Naive B cell (primary cell): ENCODE results near the gene GSKIP. TPM values are rescaled to one million over a fixed set of nuclear protein-coding genes. Genes with fewer than 3 reads are reported as not detected.
A peak's percentile ranks its signal among the peaks of the same experiment; 100 is the strongest.
"Not testable (repeated sequence)": the region's sequence is repeated elsewhere in the genome, so short reads cannot be mapped to it uniquely, and the experiment has no call there.

Source experiments
- ATAC-seq, 2 donors: fragments of 150-1000 bp; cut with Tn5 transposase; 2 replicates each; pipeline ENCODE4 v1.10.0; 2021; ENCODE audit warnings: low read depth in 2 of 2, mild to moderate bottlenecking in 2 of 2, moderate library complexity in 2 of 2
- DNase-seq: peaks from one replicate; pipeline ENCODE4 v3.0.0; 2022
- H3K27ac Mint-ChIP-seq, 6 donors: one replicate each; pipeline ENCODE4 v1.8.0; 2020 to 2022; ENCODE audit warnings: mild to moderate bottlenecking in 6 of 6, mixed read lengths in 6 of 6, moderate library complexity in 5 of 6, inconsistent platforms in 2 of 6
- H3K27me3 Mint-ChIP-seq, 3 donors: one replicate each; pipeline ENCODE4 v1.8.0; 2021 to 2022; ENCODE audit warnings: mixed read lengths in 3 of 3, mild to moderate bottlenecking in 1 of 3
- H3K36me3 Mint-ChIP-seq, 2 donors: one replicate each; pipeline ENCODE4 v1.8.0; 2020 to 2022; ENCODE audit warnings: mixed read lengths in 2 of 2, inconsistent platforms in 1 of 2, mild to moderate bottlenecking in 1 of 2
- H3K4me1 Mint-ChIP-seq, 3 donors: one replicate each; pipeline ENCODE4 v1.8.0; 2020 to 2022; ENCODE audit warnings: mixed read lengths in 3 of 3, inconsistent platforms in 1 of 3, mild to moderate bottlenecking in 1 of 3, moderate library complexity in 1 of 3
- H3K4me3 Mint-ChIP-seq, 8 donors: one replicate each; pipeline ENCODE4 v1.8.0; 2020 to 2022; ENCODE audit warnings: mild to moderate bottlenecking in 8 of 8, mixed read lengths in 8 of 8, moderate library complexity in 8 of 8, inconsistent platforms in 2 of 8
- H3K9me3 Mint-ChIP-seq, 7 donors: one replicate each; pipeline ENCODE4 v1.8.0; 2020 to 2022; ENCODE audit warnings: mixed read lengths in 7 of 7, mild to moderate bottlenecking in 5 of 7, inconsistent platforms in 2 of 7, moderate library complexity in 1 of 7
- polyA plus RNA-seq, 6 donors: library from polyadenylated mRNA; unstranded; fragments of 300-500 nt; fragmentation: Illumina TruSeq; gene quantifications; one replicate each; pipeline ENCODE4 v1.2.3, GENCODE V29; 2021; ENCODE audit warnings: low read depth in 6 of 6

GSKIP gene
- 10 to 100 TPM; 19.0 to 31.6 (median 24.0) TPM for polyA plus RNA-seq

- H3K4me1 Mint-ChIP-seq, result peaks cover 37 to 42% (median 40%) of the 10 kb centered on the region in 3 donors
- no peaks in the 10 kb centered on the region for H3K36me3 Mint-ChIP-seq
- H3K9me3 Mint-ChIP-seq, result no peaks in the 10 kb centered on the region
- peak within 1 kb of the TSS; percentile 66 to 94 (median 90) for H3K27ac Mint-ChIP-seq
- ATAC-seq (peak; percentile 74 to 81), DNase-seq (peak; percentile 96)
- H3K4me3 Mint-ChIP-seq, result peak within 1 kb of the TSS; percentile 87 to 95 (median 90)
- H3K27me3 Mint-ChIP-seq, result no peaks in the 10 kb centered on the region
Measured at GRCh38 chr14:96362965-96363750, at the start of gene GSKIP, which contains the start of gene ATG2B. GSKIP (plus strand) TSS chr14:96363526; CDS start chr14:96382248, 18,722 bp downstream. ATG2B (minus strand) TSS chr14:96363341; CDS start chr14:96362976, 365 bp downstream.

GRCh38 chr14:96316087-96316486 is 47.2 kb upstream of the GSKIP start:
- Mint-ChIP-seq H3K27me3 (no peaks in the 10 kb centered on the region), H3K27ac (no peak overlapping the region), H3K4me3 (no peak overlapping the region), H3K36me3 (peaks cover 9 to 43% of the 10 kb centered on the region in 2 donors), H3K9me3 (no peaks in the 10 kb centered on the region), H3K4me1 (no peaks in the 10 kb centered on the region)
- DNase-seq (no peak), ATAC-seq (no peak)

GRCh38 chr14:96318836-96319235 is 44.5 kb upstream of the GSKIP start:
- no peak overlapping the region for H3K4me3 Mint-ChIP-seq
- H3K9me3 Mint-ChIP-seq, result no peaks in the 10 kb centered on the region
- H3K27ac Mint-ChIP-seq, result peak overlapping the region in 2 of 6 donors; percentile 21 to 76
- H3K27me3 Mint-ChIP-seq, result no peaks in the 10 kb centered on the region
- DNase-seq (no peak), ATAC-seq (no peak)
- no peaks in the 10 kb centered on the region for H3K4me1 Mint-ChIP-seq
- peaks cover 17 to 48% of the 10 kb centered on the region in 2 donors for H3K36me3 Mint-ChIP-seq

- no peaks in the 10 kb centered on the region for H3K4me1 Mint-ChIP-seq
- H3K4me3 Mint-ChIP-seq, result no peak overlapping the region
- no peak for ATAC-seq
- H3K27ac Mint-ChIP-seq, result no peak overlapping the region
- no peak for DNase-seq
- no peaks in the 10 kb centered on the region for H3K27me3 Mint-ChIP-seq
- H3K36me3 Mint-ChIP-seq, result peaks cover 23 to 40% of the 10 kb centered on the region in 2 donors
- no peaks in the 10 kb centered on the region for H3K9me3 Mint-ChIP-seq
Measured at GRCh38 chr14:96320605-96321004, 42.7 kb upstream of the GSKIP start.

GRCh38 chr14:96324219-96324618 is 39.1 kb upstream of the GSKIP start:
- H3K4me3 Mint-ChIP-seq, result no peak overlapping the region

GRCh38 chr14:96338551-96338950 is 24.8 kb upstream of the GSKIP start:
- Mint-ChIP-seq H3K27ac (peak overlapping the region in 1 of 6 donors; percentile 44), H3K9me3 (no peaks in the 10 kb centered on the region), H3K27me3 (no peaks in the 10 kb centered on the region), H3K4me1 (no peaks in the 10 kb centered on the region), H3K36me3 (peaks cover 14 to 15% of the 10 kb centered on the region in 2 donors), H3K4me3 (no peak overlapping the region)
- ATAC-seq, result no peak
- no peak for DNase-seq

More at GRCh38 chr14:96324219-96324618, 39.1 kb upstream of the GSKIP start:
- peaks cover 17 to 23% of the 10 kb centered on the region in 2 donors for H3K36me3 Mint-ChIP-seq
- no peak for DNase-seq
- ATAC-seq, result no peak
- no peaks in the 10 kb centered on the region for H3K9me3 Mint-ChIP-seq
- no peak overlapping the region for H3K27ac Mint-ChIP-seq
- no peaks in the 10 kb centered on the region for H3K4me1 Mint-ChIP-seq
- no peaks in the 10 kb centered on the region for H3K27me3 Mint-ChIP-seq

GRCh38 chr14:96341323-96341722 is 22.0 kb upstream of the GSKIP start:
- ATAC-seq (no peak), DNase-seq (no peak)
- no peak overlapping the region for H3K4me3 Mint-ChIP-seq
- no peaks in the 10 kb centered on the region for H3K9me3 Mint-ChIP-seq
- H3K27ac Mint-ChIP-seq, result no peak overlapping the region
- H3K36me3 Mint-ChIP-seq, result peaks cover 14 to 21% of the 10 kb centered on the region in 2 donors
- H3K27me3 Mint-ChIP-seq, result no peaks in the 10 kb centered on the region
- H3K4me1 Mint-ChIP-seq, result no peaks in the 10 kb centered on the region

GRCh38 chr14:96345669-96346068 is 17.7 kb upstream of the GSKIP start:
- peaks cover 0 to 6% of the 10 kb centered on the region in 2 donors for H3K36me3 Mint-ChIP-seq
- no peak overlapping the region for H3K4me3 Mint-ChIP-seq
- H3K27me3 Mint-ChIP-seq, result no peaks in the 10 kb centered on the region
- peaks cover 0 to 19% (median 5%) of the 10 kb centered on the region in 3 donors for H3K4me1 Mint-ChIP-seq
- ATAC-seq (no peak), DNase-seq (no peak)
- no peak overlapping the region for H3K27ac Mint-ChIP-seq
- H3K9me3 Mint-ChIP-seq, result peaks cover 0 to 2% (median 0%) of the 10 kb centered on the region in 7 donors

GRCh38 chr14:96347957-96348356 is 15.4 kb upstream of the GSKIP start:
- DNase-seq, H3K36me3 Mint-ChIP-seq, H3K9me3 Mint-ChIP-seq, H3K27ac Mint-ChIP-seq, H3K27me3 Mint-ChIP-seq, H3K4me3 Mint-ChIP-seq, ATAC-seq: not testable (repeated sequence)
- H3K4me1 Mint-ChIP-seq, result peaks cover 0 to 23% (median 5%) of the 10 kb centered on the region in 3 donors

GRCh38 chr14:96349286-96350075 is 13.8 kb upstream of the GSKIP start:
- no peak for DNase-seq

GRCh38 chr14:96351986-96352385 is 11.3 kb upstream of the GSKIP start:
- no peak for ATAC-seq
- DNase-seq, result no peak
- H3K36me3 Mint-ChIP-seq, result peaks cover 0 to 5% of the 10 kb centered on the region in 2 donors
- peaks cover 0 to 2% (median 0%) of the 10 kb centered on the region in 7 donors for H3K9me3 Mint-ChIP-seq
- H3K27ac Mint-ChIP-seq, result no peak overlapping the region
- no peak overlapping the region for H3K4me3 Mint-ChIP-seq
- no peaks in the 10 kb centered on the region for H3K27me3 Mint-ChIP-seq
- peaks cover 2 to 32% (median 6%) of the 10 kb centered on the region in 3 donors for H3K4me1 Mint-ChIP-seq

More at GRCh38 chr14:96349286-96350075, 13.8 kb upstream of the GSKIP start:
- H3K9me3 Mint-ChIP-seq, result peaks cover 0 to 2% (median 0%) of the 10 kb centered on the region in 7 donors
- H3K27me3 Mint-ChIP-seq, result no peaks in the 10 kb centered on the region
- no peak for ATAC-seq
- H3K4me1 Mint-ChIP-seq, result peaks cover 0 to 27% (median 5%) of the 10 kb centered on the region in 3 donors
- no peak overlapping the region for H3K4me3 Mint-ChIP-seq
- peaks cover 0 to 8% of the 10 kb centered on the region in 2 donors for H3K36me3 Mint-ChIP-seq
- peak overlapping the region in 2 of 6 donors; percentile 12 to 34 for H3K27ac Mint-ChIP-seq

- Mint-ChIP-seq H3K27ac (no peak overlapping the region), H3K4me3 (no peak overlapping the region), H3K27me3 (no peaks in the 10 kb centered on the region), H3K36me3 (peaks cover 0 to 5% of the 10 kb centered on the region in 2 donors), H3K9me3 (peaks cover 0 to 2% (median 0%) of the 10 kb centered on the region in 7 donors), H3K4me1 (peaks cover 2 to 32% (median 10%) of the 10 kb centered on the region in 3 donors)
- no peak for DNase-seq
- ATAC-seq, result no peak
Measured at GRCh38 chr14:96352708-96353107, 10.6 kb upstream of the GSKIP start.

- Mint-ChIP-seq H3K4me1 (peaks cover 9 to 27% (median 9%) of the 10 kb centered on the region in 3 donors), H3K27ac (peak overlapping the region in 1 of 6 donors; percentile 74), H3K9me3 (peaks cover 0 to 2% (median 0%) of the 10 kb centered on the region in 7 donors), H3K4me3 (no peak overlapping the region), H3K36me3 (peaks cover 0 to 5% of the 10 kb centered on the region in 2 donors), H3K27me3 (no peaks in the 10 kb centered on the region)
- ATAC-seq (no peak), DNase-seq (no peak)
Measured at GRCh38 chr14:96354246-96354645, 9.1 kb upstream of the GSKIP start.
